Hematopoietic multipotent progenitor cell (in vitro differentiated cells): ENCODE data around the gene ZMIZ1. TPM values are rescaled to one million over a fixed set of nuclear protein-coding genes. Genes with fewer than 3 reads are reported as not detected.

Experiments used
- DNase-seq, 3 donors: peaks; one replicate each; pipeline ENCODE4 v3.0.0-alpha.2; 2011 to 2015; ENCODE audit warnings: low read depth in 2 of 3, low spot score in 2 of 3
- total RNA-seq: library from RNA; depleted of rRNA; stranded (reverse); fragments of >200 nt; gene quantifications from one replicate; pipeline ENCODE4 v1.2.3, GENCODE V29; 2012

ZMIZ1 gene
- total RNA-seq, 1 donor, result 114 TPM

- no peak for DNase-seq
Measured at GRCh38 chr10:79219322-79219957, 150.7 kb downstream of the ZMIZ1 start.

- no peak for DNase-seq
Measured at GRCh38 chr10:79220307-79220706, 151.5 kb downstream of the ZMIZ1 start.

DNA sequence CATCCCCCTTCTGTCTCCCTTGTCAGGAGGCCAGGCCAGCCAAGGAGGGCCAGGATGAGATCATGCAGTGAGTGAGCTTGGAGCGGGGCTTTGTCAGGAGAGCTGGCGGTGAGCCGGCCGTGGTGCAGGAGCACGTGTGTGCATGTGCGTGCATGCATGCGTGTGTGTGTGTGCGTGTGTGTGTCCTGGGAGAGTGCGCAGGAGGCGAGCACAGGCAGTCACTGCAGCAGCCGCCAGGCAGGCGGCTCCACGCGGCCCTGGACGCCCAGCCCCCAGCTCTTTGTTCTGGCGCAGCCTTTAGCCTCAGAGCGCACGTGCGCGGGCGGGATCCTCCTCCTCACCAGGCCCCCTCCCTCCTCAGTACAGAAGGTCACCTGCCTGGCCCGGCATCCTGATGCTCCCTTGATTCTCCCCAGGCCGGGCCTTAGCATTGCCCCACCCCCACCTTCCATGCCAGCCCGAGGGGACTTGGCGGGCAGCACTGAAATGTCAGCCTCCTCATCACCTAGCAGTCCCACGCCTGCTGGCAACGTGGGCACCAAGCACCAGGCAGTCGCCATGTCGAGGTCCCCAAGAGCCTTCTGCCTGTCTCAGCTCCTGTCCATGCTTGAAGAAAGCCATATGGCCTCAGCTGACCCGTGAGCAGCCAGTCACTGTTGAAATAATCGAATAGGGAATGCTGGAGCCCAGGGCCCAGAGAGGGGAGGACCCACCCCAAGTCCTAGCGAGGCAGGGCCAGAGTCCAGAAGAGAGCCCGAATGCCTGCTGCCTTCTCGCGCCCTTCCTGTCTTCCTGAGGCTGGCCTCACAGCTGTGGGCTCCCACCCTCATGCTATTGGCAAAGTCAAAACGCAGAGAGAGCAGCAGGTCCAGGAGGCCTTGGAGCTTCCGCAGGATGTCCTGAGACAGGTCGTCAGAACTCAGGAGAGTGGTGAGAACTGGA lies 152.6 kb downstream of the ZMIZ1 start:
- DNase-seq, result no peak

DNA sequence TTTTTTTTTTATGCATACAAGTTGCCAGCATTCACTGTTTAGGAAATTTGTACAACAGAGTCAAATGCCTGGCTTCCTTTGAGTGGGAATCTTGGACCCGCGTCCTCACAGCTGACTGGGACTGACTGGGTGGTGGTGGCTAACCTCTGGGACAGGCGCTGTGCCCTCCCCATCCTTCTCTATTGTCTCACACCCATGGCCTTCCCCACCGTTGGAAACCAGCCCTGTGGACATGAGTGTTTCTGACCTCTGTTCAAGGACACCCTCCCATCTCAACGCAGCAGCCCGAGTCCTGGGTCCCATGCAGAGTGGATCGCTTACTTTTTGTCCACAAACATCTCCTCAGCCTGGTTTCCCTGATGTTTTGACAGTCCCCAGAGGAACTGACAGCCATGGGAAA lies 153.4 kb downstream of the ZMIZ1 start:
- DNase-seq, result no peak

DNA sequence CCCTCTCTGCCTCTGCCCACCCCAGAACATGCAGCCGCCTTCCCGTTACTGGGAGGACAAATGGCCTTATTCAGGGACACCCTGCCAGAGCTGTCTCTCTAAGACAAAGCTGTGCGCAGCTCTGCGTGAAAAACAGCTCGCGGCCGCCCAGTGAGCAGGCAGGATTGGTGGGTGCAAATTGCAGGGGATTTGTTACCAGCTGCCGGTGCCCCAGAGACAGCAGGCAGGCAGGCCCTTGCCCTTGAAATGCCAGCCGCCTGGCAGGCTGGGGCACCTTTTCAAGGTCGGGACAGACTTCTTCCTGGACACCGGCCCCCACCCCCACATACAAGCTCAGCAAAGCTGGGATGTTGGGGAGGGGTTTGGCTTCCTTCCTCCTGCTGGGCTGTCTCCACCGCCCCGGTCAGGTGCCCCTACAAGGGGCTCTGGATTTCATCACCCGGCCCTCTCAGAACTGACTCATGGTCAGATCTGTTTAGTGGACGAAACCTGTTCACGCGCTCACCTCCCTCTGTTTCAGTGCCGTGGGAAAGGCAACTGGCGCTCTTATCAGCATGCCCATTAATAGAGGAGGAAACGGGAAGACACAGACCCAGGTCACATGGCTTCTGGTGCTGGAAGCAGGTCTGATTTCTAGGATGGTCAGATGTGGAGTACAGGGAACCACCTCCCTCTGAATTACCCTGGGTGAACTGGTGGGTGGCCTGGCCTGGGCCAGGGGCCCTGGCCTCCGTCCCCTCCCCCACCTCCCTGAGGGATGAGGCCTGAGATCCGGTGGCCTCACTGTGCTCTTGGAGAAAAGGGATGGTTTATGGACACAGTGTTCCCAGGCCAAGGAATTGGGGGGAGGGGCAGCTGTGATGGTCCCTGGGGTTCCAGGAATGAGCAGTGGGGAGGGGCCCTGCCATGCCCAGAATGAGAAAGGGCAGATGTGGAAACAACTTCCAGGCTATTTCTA lies 154.6 kb downstream of the ZMIZ1 start:
- no peak for DNase-seq

GRCh38 chr10:79224263-79224949 lies 155.6 kb downstream of the ZMIZ1 start:
- no peak for DNase-seq

DNA sequence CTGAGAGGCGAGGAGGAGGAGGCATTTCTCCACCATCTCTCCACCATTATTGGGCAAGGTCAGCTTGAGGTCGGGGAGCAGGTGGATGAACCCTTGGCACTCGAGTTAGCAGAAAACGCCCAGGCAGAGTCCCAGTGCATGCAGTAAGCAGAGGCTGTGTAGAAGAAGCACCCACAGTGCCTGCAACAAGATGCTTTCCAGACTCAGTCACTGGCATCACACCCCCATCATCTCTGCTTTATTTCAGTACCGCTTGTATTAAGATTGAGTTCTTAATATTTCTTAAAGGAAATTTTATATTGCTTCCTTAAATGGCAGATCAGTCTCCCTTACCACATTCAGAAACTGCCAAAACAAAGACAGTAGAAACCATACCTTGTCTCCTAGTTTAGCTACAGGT lies 156.2 kb downstream of the ZMIZ1 start:
- no peak for DNase-seq

DNA sequence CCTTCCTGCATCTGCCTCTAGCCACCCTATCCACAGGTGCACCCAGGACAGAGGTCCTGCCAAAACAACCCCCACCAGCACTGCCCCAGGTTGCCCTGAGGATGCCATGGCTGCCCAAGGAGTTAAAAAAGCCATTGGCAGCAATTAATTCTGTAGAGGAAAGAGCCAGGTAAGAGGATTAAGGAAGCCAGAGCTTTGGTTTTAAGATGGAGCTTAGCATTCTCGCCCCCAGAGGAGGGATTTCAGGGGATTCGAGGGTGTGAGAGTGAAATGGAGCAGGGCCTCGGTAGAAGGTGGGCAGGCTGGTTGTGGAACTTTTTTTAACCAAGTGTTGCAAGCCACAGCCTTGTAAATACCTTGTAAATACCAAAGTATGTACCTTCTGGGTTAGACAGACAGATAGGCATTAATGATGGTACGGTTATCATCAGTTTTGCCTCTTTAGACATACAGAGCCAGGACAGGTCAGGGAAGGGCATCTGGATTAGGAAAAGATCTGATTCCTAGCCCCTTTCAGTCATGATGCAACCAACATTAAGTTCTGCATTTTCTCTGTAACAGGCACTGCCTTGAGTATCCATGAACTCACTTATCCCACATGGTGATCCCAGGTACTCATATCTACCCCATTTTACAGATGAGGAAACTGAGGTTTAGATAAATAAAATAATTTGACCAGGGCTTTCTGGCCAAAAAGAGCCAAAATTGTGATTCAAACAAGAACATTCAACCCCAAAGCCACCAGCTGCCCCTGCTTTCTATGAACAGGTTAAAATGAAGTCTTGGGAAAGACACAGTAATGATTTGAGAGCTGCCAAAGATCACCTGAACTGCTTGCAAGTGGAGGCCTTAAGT lies 157.9 kb downstream of the ZMIZ1 start:
- DNase-seq, result no peak

- DNase-seq, result no peak
Measured at GRCh38 chr10:79229071-79229541, 160.3 kb downstream of the ZMIZ1 start.

- DNase-seq, result no peak
Measured at GRCh38 chr10:79229830-79230327, 161.1 kb downstream of the ZMIZ1 start.

DNA sequence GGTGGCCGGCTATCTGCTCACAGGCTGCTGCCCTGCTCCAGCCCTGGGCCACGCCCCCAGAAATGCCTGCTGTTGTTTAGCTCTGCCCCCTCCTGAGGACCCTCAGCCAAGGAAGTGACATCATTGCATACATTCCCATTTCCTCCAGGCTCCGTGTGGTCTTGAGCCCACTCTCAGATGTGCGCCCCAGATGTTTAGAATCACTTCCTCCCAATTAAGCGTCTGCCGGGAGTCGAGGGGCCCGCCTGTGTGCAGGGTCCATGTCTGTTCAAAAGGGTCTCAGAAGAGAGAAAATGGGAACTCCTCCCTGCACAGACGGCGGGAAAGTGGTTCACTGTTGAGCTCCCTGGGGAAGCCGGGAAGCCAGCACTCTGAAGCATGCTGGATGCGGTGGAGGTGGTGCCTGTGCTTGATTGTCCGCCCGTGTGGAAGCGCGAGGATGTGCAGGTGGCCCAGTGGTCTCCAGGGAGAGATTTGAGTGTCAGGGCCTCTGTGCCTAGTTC lies 161.6 kb downstream of the ZMIZ1 start:
- no peak for DNase-seq

DNA sequence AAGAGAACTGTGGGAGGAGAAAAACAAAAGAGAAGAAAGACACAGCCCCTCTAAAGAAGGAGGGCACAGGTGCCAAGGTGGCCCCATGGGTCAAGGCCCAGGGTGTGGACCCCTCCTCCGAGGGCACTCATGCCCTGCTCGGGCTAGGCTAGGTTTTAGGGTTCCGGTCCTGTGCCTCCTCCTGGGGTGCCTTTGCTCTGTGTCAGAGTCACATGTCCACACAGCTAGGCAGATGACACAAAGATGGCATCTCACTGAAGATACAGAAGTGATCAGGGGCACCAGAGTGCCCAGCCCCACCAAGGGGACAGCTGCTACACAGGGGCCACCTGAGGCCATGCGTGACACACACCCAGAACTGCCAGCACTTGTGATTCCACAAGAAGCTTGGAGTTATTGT lies 162.1 kb downstream of the ZMIZ1 start:
- no peak for DNase-seq

GRCh38 chr10:79231908-79232307 lies 163.1 kb downstream of the ZMIZ1 start:
- no peak for DNase-seq

GRCh38 chr10:79232864-79233263 lies 164.1 kb downstream of the ZMIZ1 start:
- no peak for DNase-seq

GRCh38 chr10:79234391-79235315 lies 165.9 kb downstream of the ZMIZ1 start:
- DNase-seq, result no peak

DNA sequence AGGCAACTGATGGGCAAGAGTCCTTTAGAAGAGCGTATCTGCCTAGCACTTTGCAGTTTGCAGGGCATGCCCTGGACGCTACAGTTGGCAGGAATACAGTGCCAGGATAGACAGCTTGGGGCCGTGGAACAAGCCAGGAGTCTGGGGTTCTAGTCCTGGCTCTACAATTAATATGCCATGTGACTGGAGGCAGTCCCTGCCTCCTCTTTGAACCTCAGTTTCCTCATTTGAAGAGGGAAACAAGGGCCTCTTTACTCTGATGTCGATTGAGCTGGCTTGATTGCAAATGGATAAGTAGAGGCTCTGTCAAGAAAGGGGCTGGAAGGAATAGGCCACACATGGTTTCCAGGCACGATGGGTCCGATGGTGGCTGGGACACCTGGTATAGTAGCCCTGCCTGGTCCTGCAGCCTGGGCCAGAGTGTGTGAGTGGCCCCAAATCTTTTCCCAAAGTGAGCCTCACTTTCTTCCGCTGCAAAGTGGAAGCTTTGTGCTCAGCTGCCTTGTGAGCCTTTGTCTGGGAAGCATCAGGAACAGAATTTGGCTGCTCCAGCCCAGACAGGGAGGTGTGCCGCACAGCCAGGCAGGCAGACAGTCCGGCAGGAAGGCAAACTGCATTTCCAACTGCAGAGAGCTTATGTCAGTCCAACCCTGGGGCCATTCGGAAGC lies 167.1 kb downstream of the ZMIZ1 start:
- no peak for DNase-seq

GRCh38 chr10:79236433-79236765 lies 167.6 kb downstream of the ZMIZ1 start:
- no peak for DNase-seq
